Stimulated activated CD4-positive, alpha-beta T cell treated with anti-CD3 and anti-CD28 coated beads, Interleukin-4, amount 100 ng/mL, for 24 hours (primary cell): Measurements from ENCODE around the gene OSBPL5.

Experiments used
- DNase-seq: peaks from one replicate; pipeline ENCODE4 v3.0.0-alpha.2; 2020

OSBPL5 gene

DNA sequence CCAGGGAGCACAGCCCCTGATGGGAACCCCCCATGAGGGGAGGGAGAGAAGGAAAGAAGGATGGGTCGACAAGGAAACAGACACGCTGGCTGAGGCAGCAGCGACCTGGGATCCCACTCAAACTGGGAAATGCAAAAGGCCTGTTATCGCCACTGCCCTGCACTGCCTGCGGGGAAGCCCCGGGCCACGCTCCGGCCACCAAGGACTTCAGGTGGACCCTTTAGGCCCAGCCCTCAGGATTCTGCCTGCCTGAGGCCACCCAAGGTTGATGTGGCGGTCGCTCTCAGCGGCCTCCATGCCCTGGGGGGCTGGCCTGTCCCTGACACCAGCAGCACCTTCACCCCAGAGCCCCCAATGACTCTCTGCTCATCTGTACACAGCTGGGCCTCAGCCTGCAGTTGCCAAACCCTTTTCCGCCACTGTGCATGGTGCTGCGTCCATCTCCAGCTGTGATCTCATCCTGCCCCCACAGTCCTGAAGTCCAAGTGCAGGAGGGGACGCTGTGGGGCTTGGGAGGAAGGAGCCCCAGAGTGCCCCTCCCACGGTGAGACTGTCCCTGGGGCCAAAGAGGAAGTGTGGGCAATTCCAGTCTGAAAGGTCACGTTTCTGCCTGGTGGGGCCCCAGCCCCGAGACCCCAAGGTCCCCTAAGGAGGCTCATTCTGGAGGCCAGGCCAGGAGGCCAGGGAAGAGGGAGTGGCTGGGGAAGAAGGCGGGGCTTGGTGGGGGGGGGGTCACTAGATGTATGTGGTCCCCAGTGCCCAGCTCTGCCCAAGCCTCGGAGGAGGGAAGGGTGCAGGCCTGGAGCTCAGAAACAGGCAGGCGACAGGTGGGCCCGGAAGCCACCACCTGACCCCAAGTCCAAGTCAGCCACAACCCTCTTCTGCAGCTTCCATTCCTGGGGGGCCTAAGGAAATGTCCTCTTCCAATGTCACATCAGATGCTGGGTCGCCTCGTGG is 31.6 kb downstream of the OSBPL5 start:
- DNase-seq = no peak

- no peak for DNase-seq
Measured at GRCh38 chr11:3132831-3133260, 32.3 kb downstream of the OSBPL5 start.

GRCh38 chr11:3132271-3132781 is 32.8 kb downstream of the OSBPL5 start:
- DNase-seq = no peak

GRCh38 chr11:3131330-3131941 is 33.7 kb downstream of the OSBPL5 start:
- DNase-seq = no peak

DNA sequence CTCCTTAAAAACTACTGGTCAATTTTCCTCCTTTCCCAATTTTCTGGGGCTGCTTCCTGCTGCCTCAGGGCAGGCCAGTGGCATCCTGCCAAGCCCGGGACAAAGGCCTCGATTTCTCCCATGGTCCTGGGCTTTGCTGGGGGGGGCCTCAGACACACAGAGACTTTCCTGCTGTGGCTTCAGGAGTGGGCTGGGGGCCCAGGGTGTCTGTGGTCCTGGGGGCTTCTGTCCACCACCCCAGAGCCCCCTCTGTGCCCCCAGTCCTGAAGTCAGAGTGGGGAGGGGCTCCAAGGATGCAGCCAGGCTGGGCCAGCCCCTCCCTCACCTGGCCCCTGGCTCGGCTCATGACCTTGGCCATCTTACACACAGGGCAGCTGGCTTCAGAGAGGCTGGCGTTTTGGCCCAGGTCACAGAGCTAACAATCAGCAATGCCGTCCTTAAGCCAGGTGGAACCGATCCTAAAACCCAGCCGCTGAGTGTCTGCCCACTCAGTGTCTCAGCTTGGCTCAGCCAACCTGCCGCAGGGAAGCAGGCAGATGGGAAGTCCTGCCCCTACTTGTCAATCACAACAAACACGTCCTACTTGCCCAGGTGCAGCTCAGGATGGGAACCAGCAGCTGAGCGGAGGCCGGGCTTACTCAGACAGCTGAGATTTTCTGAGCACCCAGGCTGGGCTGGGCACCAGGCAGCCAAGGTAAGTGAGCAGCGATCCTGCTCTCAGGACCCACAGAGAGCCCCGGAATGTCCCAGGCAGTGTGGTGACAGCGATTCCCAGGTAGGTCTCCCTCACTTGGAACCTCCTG is 34.6 kb downstream of the OSBPL5 start:
- no peak for DNase-seq

- no peak for DNase-seq
Measured at GRCh38 chr11:3129591-3130268, 35.4 kb downstream of the OSBPL5 start.

GRCh38 chr11:3129181-3129590 is 35.9 kb downstream of the OSBPL5 start:
- DNase-seq = no peak

GRCh38 chr11:3128356-3129180 is 36.5 kb downstream of the OSBPL5 start:
- no peak for DNase-seq

- DNase-seq = no peak
Measured at GRCh38 chr11:3127706-3128355, 37.3 kb downstream of the OSBPL5 start.

DNA sequence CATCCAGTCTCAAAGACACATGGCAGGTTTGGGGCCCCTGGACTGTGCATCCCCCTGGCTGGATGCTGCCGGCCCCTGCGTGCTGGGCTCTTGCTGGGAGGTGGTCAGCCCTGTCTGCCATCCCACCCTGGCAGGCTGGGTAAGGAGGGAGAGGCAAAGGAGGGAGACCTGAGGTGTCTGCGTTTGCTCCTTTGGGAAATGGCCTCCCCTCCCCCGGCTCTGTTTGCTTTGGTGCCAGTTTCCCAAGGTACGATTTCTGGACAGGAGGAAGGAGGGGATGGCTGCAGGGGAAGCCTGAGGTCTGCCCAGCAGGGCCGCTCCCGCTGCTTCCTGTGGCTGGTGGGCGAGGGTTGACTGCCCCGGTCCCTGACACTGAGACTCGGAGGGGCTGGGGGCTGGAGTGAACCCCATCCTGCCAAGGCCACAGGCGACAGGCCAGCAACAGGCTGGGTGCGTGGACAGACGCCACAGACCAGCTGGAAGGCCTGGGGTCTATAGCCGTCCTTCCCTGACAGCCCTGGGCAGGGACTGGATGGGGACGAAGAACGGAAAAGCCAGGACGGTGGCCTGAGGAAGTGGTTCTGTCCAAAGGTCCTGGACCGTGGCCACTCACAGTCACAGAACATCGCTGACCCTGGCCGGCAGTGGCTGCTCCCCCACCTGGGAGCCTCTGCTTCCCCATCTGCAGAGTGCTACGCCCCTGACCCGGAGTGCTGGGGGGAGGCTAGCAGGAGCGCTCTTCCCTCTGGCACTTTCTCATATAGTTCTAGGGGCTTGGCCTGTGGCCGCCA is 38.0 kb downstream of the OSBPL5 start:
- no peak for DNase-seq

- DNase-seq = no peak
Measured at GRCh38 chr11:3126207-3126865, 38.8 kb downstream of the OSBPL5 start.

DNA sequence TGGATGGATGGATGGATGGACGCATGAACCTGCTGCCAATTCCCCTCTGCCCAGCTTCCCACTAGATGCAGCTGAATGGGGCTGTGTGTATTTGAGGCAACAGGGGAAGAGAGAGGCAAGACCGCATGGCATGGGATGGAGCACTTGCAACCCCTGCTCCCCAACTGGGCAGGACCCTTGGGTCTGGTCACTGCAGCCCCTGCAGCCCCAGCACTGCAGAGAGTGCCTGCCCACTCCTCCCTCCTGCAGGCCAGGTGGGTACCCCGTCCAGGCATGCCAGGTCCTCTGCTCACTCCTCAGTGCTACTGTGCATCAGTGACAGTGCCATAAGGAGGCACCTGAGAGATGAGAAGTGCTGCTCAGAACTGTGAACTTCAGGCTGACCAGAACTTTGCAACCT is 40.3 kb downstream of the OSBPL5 start:
- DNase-seq = no peak

DNA sequence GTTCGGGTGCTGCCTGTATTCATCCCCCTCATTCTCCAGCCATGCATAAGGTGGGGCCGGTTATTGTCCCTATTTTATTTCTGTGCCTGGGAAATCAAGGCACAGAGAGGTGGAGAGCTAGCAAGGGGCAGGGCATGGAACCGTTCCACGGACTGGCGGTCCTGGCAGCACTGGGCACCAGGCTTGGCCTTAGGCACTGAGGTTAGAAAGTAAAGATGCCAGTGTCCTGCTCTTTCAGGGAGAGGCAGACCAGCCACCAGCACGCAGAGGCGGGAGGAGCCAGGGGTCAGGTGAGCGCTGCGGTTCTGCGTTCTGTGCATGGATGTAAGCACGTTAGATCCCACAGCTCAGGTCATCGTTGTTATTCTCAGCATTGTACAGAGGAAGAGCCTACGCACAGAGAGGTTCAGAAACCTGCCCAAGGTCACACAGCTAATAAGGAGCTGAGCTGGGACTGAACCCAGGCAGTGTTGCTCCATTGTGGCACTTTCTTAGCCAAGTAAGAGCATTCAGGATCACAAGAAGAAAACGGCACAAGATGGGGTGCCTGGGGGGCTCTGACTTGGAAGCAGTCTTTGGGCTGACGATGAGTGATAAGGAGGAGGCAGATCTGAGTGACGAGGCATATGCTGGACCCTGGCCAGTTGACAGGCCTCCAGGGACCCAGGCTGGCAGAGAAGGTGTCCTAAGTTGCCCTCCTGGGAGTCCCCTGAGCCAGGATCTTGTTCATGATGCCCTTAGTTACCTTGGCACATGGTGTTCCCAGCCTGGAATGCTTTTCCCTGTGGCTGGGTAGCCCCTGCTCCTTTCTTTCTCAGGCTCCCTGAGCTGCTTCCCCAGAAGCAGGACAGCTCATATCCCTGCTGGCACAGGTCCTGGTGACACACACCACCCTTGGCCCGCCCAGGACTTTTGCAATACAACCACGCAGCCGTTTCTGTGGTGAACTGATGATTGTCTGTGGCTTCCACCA is 41.1 kb downstream of the OSBPL5 start:
- DNase-seq = no peak

GRCh38 chr11:3123305-3123704 is 41.8 kb downstream of the OSBPL5 start:
- DNase-seq = no peak

DNA sequence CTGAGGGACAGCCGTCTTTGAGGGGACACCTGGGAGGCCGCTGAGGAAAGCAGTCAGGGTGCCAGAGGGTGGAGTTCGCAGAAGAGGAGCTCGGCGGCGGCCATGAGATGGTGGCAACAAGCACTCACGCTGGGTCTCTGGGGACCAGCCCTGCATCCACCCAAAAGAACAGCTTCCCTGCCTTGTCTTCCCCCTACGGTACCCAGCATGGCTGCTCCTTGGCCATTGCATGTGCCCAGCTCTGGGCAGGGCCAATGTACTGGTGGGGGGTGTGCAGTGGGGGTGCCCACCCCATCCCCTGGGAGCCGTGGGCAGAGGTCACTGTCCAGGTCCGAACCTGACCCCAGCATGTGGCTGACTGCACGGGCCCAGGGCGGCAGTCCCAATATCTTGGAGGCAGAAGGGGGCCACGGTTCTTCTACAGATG is 42.3 kb downstream of the OSBPL5 start:
- DNase-seq = no peak

DNA sequence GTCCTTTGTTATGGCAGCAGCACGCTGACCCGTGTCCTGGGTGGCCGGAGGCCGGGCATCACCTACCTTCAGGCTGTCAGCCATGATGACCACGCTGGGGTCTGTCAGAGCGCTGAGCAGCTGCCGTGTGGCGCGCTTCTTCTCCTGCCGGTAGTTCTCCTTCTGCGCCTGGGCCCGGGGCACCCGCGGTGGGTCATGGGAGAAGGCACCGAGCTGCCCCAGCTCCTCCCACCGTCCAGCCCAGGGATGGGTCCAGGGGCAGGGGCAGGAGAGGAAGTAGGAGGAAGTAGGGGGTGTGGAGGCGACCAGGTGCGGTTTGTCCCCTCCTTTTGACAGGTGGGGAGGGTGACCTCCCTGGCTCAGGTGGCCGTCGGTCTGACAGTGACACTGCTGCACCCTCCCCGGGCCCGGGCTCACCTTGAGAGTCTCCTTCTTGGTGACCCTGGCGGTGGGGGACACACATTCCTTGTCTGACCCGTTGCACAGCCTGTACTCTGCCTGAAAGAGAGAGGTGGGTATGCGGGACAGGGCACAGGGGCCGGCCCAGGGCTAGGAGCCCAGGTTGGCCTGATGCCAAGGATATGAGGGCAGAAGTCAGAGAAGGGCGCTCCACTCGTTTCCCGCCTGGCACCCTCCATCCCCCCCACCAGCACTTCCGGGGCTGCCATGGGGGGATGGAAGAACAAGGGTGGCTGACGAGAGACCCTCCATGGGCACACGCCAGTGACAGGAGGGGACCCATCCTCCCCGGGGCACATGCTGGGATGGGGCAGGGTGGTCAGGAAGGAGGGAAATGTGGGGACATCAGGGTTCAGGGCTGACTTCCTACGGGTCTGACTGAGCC is 43.0 kb downstream of the OSBPL5 start:
- DNase-seq = no peak

DNA sequence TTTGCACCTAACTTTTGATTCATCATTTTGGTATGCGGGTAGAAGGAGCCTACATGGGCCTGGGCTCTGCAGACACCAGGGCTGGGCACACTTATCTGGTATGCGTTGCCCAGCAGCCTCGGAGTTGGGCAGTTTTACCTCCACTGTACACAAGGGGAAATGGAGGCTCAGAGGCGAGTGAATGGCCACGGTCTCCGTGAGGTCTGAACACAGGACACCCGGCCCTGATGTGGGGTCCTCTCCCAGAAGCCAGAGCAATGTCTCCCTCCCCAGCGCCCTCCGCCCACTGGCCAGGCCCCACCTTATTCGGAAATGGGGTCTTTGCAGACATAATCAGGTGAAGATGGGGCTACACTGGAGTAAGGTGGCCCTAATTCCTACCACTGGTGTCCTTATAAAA is 43.7 kb downstream of the OSBPL5 start:
- no peak for DNase-seq
